Fibroblast of the aortic adventitia (primary cell): ENCODE results near the gene ANAPC4. TPM values are rescaled to one million over a fixed set of nuclear protein-coding genes. Genes with fewer than 3 reads are reported as not detected.

ENCODE experiments used
- DNase-seq: peaks from one replicate; pipeline ENCODE4 v3.0.0-alpha.2; 2010; ENCODE audit warnings: low read depth
- H3K4me3 ChIP-seq: 2 replicates; pipeline ENCODE4 v1.5.1; 2011; ENCODE audit warnings: low read depth, mild to moderate bottlenecking, control low read depth, low read length, moderate library complexity
- total RNA-seq: library from RNA; depleted of rRNA; stranded (reverse); fragments of >200 nt; gene quantifications from 2 replicates; pipeline ENCODE4 v1.2.3, GENCODE V29; 2012; ENCODE audit warnings: low replicate concordance
- TF ChIP-seq, protein P1 (sequence below): IDR thresholded peaks from 2 replicates; pipeline ENCODE4 v1.5.1; 2011; ENCODE audit warnings: mild to moderate bottlenecking, low read length, control low read depth, inconsistent platforms; ENCODE audit not compliant: insufficient read depth

The ANAPC4 gene
- total RNA-seq, 1 donor = 35.2 TPM

DNA sequence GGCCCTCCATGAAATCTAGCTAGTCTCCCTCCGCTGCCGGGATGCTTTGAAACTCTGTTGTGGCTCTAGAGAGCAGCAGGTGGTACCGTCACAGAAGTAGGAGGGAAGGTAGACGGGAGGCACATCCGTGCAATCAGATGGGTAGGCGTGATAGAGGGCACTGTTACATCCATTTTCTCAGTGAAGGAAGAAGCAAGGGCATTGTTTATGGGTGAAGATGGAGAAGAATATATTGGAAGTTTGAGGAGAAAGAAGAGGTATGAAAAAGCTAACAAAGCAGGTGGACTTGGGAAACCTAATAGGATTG is 1.3 kb downstream of the ANAPC4 start:
- TF ChIP-seq, protein P1, sequence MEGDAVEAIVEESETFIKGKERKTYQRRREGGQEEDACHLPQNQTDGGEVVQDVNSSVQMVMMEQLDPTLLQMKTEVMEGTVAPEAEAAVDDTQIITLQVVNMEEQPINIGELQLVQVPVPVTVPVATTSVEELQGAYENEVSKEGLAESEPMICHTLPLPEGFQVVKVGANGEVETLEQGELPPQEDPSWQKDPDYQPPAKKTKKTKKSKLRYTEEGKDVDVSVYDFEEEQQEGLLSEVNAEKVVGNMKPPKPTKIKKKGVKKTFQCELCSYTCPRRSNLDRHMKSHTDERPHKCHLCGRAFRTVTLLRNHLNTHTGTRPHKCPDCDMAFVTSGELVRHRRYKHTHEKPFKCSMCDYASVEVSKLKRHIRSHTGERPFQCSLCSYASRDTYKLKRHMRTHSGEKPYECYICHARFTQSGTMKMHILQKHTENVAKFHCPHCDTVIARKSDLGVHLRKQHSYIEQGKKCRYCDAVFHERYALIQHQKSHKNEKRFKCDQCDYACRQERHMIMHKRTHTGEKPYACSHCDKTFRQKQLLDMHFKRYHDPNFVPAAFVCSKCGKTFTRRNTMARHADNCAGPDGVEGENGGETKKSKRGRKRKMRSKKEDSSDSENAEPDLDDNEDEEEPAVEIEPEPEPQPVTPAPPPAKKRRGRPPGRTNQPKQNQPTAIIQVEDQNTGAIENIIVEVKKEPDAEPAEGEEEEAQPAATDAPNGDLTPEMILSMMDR = no peak
- peak overlapping the region; percentile 93 for H3K4me3 ChIP-seq

DNA sequence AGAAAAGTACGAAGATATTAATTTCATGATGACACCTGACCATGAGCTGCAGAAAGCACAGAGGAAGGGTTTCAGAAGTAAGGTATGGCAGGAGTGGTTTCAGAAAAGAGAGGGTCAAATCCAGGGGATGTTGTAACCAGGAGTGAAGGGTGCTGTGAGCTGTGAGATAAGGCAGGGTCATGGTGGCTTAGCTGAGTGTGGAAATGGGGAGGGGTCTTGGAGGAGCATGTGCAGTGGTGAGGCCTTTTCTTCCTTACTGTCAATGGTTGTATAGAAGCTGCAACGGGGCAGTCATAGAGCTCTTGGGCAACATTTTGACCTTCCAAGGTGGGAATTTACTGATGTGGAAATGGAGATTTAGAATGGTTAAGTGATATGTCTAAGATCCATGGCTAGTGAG is 2.5 kb downstream of the ANAPC4 start:
- DNase-seq = no peak
- TF ChIP-seq, protein P1 = no peak
- H3K4me3 ChIP-seq = no peak overlapping the region

More for the DNA sequence above, 1.3 kb downstream of the ANAPC4 start:
- DNase-seq = no peak

DNA sequence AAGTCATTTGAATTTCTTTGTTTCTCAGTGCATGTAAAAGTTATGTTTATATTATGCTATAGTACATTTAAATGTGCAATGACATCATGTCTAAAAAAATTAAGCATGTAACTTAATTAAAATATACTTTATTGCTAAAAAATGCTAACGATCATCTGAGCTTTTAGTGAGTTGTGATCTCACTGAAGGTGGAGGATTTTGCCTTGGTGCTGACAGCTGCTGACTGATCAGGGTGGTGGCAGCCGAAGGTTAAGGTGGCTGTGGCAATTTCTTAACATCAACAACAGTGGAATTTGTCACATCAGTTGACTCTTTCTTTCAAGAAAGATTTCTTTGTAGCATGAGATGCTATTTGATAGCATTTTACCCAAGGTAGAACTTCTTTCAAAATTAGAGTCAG is 6.6 kb downstream of the ANAPC4 start:
- no peak for DNase-seq
- no peak overlapping the region for H3K4me3 ChIP-seq
- TF ChIP-seq, protein P1 = no peak

DNA sequence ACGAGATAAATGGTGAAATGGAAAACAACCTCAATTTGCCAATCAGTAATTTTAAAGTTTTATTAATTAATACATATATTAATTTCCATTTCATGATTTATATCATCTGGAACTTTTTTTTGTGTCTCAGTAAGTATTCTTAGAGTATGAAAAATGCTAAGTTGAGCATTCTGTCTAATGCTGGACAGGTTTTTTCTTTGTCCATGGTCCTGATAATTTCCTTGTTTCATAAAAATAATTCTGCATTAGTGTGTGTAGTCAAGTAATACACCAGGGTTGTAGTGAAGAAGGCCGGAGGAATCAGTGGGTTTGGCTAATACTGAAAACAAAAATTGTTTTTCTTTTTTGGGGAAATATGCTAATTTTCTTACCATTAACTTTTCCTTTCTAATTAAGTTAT is 9.9 kb downstream of the ANAPC4 start:
- no peak overlapping the region for H3K4me3 ChIP-seq
- no peak for DNase-seq
- TF ChIP-seq, protein P1 = no peak

DNA sequence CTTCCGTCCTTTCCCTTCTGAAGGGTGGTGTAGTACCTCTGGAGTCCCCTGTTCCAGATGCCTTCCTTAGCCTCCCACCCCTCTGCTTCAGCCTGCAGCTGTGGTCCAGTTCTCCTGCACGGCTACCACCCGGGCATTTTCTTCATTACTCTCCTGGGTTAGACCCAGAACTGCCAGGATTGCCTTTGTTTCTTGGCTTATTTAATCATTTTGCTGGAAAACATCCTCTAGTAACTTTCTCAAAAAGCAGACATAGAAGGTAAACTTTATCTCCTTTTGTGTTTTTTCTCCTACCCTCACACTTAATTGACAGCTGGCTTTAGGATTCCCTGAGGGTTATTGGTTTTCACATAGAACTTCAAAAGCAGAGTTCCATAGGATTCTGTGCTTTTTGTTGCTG is 20.2 kb downstream of the ANAPC4 start:
- TF ChIP-seq, protein P1 = no peak
- no peak overlapping the region for H3K4me3 ChIP-seq
- DNase-seq = no peak

DNA sequence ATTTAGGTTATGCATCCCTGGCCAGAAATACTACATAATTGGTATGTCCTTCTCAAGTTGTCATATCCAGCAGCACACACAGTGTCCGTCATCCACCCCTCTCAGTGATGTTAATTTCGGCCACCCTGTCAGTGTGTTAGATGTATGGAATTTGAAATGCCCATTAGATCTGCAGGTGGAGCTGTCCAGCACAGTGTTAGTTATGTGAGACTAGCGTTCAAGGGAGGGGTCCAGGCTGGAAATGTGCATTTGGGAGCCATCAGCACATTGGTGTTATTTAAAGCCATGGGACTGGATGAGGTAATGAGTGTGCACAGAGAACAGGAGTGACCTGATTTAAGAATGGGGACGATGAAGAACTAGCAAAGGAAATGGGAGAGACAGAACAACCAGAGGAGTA is 22.4 kb downstream of the ANAPC4 start:
- H3K4me3 ChIP-seq = no peak overlapping the region
- DNase-seq = no peak
- TF ChIP-seq, protein P1 = no peak

DNA sequence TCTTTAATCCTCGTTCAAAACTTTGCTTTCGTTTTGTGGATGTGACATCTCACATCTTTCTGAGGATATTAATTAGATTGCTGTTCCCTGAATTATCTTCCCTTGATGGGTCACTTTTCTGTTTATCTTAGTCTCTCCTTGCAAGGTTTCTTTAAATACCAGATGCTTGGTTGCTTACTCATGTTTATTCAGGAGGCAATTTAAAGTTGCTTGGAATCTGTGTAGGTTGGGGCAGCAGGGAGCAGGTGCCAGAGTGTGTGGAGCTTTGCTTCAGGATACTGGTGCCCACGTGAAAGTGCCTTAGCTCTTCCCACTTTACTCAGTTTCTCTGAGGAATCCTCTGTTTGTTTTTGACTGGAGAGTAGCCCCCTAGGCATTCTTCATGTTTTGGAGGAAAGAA is 24.0 kb downstream of the ANAPC4 start:
- TF ChIP-seq, protein P1 = no peak
- no peak overlapping the region for H3K4me3 ChIP-seq
- DNase-seq = no peak
